IMR-90 (cell line): ENCODE results near the gene PKP3. TPM values are rescaled to one million over a fixed set of nuclear protein-coding genes. Genes with fewer than 3 reads are reported as not detected.
A peak's percentile ranks its signal among the peaks of the same experiment; 100 is the strongest.

ENCODE experiments used
- ATAC-seq: fragments of 200-7000 bp; cut with Tn5 transposase; 2 replicates; pipeline ENCODE4 v1.9.1; 2020; ENCODE audit warnings: low read depth, mild to moderate bottlenecking, moderate library complexity
- BruUV-seq: library from RNA; stranded (reverse); fragments of 400-500 nt; replicated peaks from 2 replicates; lab custom pipeline; 2021; lab: Mats Ljungman, UMichigan
- CTCF ChIA-PET: fragments of 300-600 bp; formaldehyde crosslinking; extraction: SDS; loops from one replicate; lab custom pipeline; 2021; ENCODE audit warnings: antibody characterized with exemption; lab: Yijun Ruan, JAX
- POLR2A ChIA-PET: fragments of 300-600 bp; sonication (Branson Sonifier 250); formaldehyde crosslinking; loops from one replicate; lab custom pipeline; 2022; ENCODE audit warnings: antibody characterized with exemption; ENCODE audit not compliant: unreplicated experiment; lab: Charles Lee
- DNase-seq: peaks from one replicate; pipeline ENCODE4 v3.0.0; 2013
- H2AFZ ChIP-seq: replicated peaks from 2 replicates; pipeline ENCODE3; 2013; ENCODE audit warnings: low read length, mild to moderate bottlenecking; ENCODE audit not compliant: poor library complexity
- H2AK5ac ChIP-seq: 2 replicates; pipeline ENCODE4 v1.6.1; 2013; ENCODE audit warnings: low read depth, low read length, inconsistent platforms
- H2AK9ac ChIP-seq: replicated peaks from 2 replicates; pipeline ENCODE3; 2013; ENCODE audit warnings: mild to moderate bottlenecking, low read depth, low read length, moderate library complexity; ENCODE audit not compliant: poor library complexity
- H2BK120ac ChIP-seq: 2 replicates; pipeline ENCODE4 v1.6.1; 2013; ENCODE audit warnings: low read depth, low read length, inconsistent platforms
- H2BK15ac ChIP-seq: 3 replicates; pipeline ENCODE4 v1.6.1; 2013; ENCODE audit warnings: low read depth, low read length, inconsistent platforms
- H2BK20ac ChIP-seq: 2 replicates; pipeline ENCODE4 v1.6.1; 2013; ENCODE audit warnings: low read depth, mild to moderate bottlenecking, inconsistent platforms, low read length, moderate library complexity
- H2BK5ac ChIP-seq: 2 replicates; pipeline ENCODE4 v1.6.1; 2013; ENCODE audit warnings: mild to moderate bottlenecking, low read depth, low read length, inconsistent platforms; ENCODE audit not compliant: poor library complexity, severe bottlenecking
- H3K14ac ChIP-seq: replicated peaks from 2 replicates; pipeline ENCODE4 v1.6.1; 2013; ENCODE audit warnings: low read depth, low read length, inconsistent platforms
- H3K18ac ChIP-seq: 2 replicates; pipeline ENCODE4 v1.6.1; 2013; ENCODE audit warnings: low read depth, low read length, control low read depth
- H3K23ac ChIP-seq: 2 replicates; pipeline ENCODE4 v1.6.1; 2013; ENCODE audit warnings: low read depth, low read length, inconsistent platforms
- H3K27ac ChIP-seq: 2 replicates; pipeline ENCODE4 v1.5.1; 2013; ENCODE audit warnings: mild to moderate bottlenecking, control low read depth, low read length; ENCODE audit not compliant: insufficient read depth
- H3K27me3 ChIP-seq: 2 replicates; pipeline ENCODE4 v1.6.1; 2013; ENCODE audit warnings: low read length; ENCODE audit not compliant: control insufficient read depth, insufficient read depth
- H3K36me3 ChIP-seq: 2 replicates; pipeline ENCODE4 v1.6.1; 2013; ENCODE audit warnings: low read length, mixed read lengths; ENCODE audit not compliant: control insufficient read depth, insufficient read depth
- H3K4ac ChIP-seq: 2 replicates; pipeline ENCODE4 v1.6.1; 2013; ENCODE audit warnings: low read depth, low read length, inconsistent platforms
- H3K4me1 ChIP-seq: 2 replicates; pipeline ENCODE4 v1.6.1; 2013; ENCODE audit warnings: low read length, mixed read lengths; ENCODE audit not compliant: control insufficient read depth, insufficient read depth
- H3K4me2 ChIP-seq: 2 replicates; pipeline ENCODE4 v1.6.1; 2013; ENCODE audit warnings: low read depth, mild to moderate bottlenecking, control low read depth, low read length, moderate library complexity
- H3K4me3 ChIP-seq: 2 replicates; pipeline ENCODE4 v1.5.1; 2013; ENCODE audit warnings: low read depth, mild to moderate bottlenecking, control low read depth, low read length, moderate library complexity; ENCODE audit not compliant: insufficient read depth
- H3K56ac ChIP-seq: 2 replicates; pipeline ENCODE4 v1.6.1; 2013; ENCODE audit warnings: low read length, inconsistent platforms; ENCODE audit not compliant: insufficient read depth; ENCODE audit errors: extremely low read depth
- H3K79me1 ChIP-seq, 2 experiments: 2 replicates each; pipeline ENCODE4 v1.6.1; 2013; ENCODE audit warnings: low read length in 2 of 2, inconsistent platforms in 1 of 2, low read depth in 1 of 2
- H3K9ac ChIP-seq: 2 replicates; pipeline ENCODE4 v1.6.1; 2013; ENCODE audit warnings: low read depth, low read length, control low read depth
- H3K9me1 ChIP-seq: 2 replicates; pipeline ENCODE4 v1.6.1; 2013; ENCODE audit warnings: low read length, inconsistent platforms; ENCODE audit not compliant: insufficient read depth
- H3K9me3 ChIP-seq: 2 replicates; pipeline ENCODE4 v1.6.1; 2013; ENCODE audit warnings: low read length; ENCODE audit not compliant: control insufficient read depth, insufficient read depth
- H4K20me1 ChIP-seq: 2 replicates; pipeline ENCODE4 v1.6.1; 2013; ENCODE audit warnings: low read length, inconsistent platforms; ENCODE audit not compliant: insufficient read depth
- H4K5ac ChIP-seq: 2 replicates; pipeline ENCODE4 v1.6.1; 2013; ENCODE audit warnings: mild to moderate bottlenecking, low read depth, low read length, control low read depth
- H4K8ac ChIP-seq, 2 experiments: 2 replicates each; pipeline ENCODE4 v1.6.1; 2013; ENCODE audit warnings: low read depth in 2 of 2, low read length in 2 of 2, control low read depth in 1 of 2, inconsistent platforms in 1 of 2
- H4K91ac ChIP-seq: 2 replicates; pipeline ENCODE4 v1.6.1; 2013; ENCODE audit warnings: low read depth, low read length, inconsistent platforms; ENCODE audit not compliant: insufficient read depth
- CEBPB ChIP-seq: IDR thresholded peaks from 2 replicates; pipeline ENCODE4 v1.6.1; 2012; ENCODE audit warnings: low read depth, low read length, improper control_type of control experiment
- NFE2L2 ChIP-seq: fragments of 150-350 bp; IDR thresholded peaks from 2 replicates; pipeline ENCODE4 v1.6.1; 2016; ENCODE audit warnings: low read depth, mild to moderate bottlenecking, low read length
- POLR2A ChIP-seq: IDR thresholded peaks from 2 replicates; pipeline ENCODE4 v1.6.1; 2012; ENCODE audit warnings: mild to moderate bottlenecking, low read depth, low read length
- WGBS, 2 experiments: methylation state at CpG; one replicate each; pipeline versions ENCODE4 v1.1.5 to v1.1.7; 2013; ENCODE audit warnings: missing lambda C conversion rate in 2 of 2; ENCODE audit not compliant: insufficient read length in 1 of 2; ENCODE audit errors: extremely low coverage in 2 of 2; 5-methylcytosine and 5-hydroxymethylcytosine counted together
- dilution Hi-C: fragments of 300-500 bp; cut with HindIII; formaldehyde crosslinking; loops from one replicate; pipeline ENCODE4 v1.14.3; 2018; ENCODE audit warnings: low sequenced_read_pairs; ENCODE audit not compliant: unreplicated experiment
- in situ Hi-C: fragments of 300-500 bp; cut with MboI; formaldehyde crosslinking; loops from 3 replicates; pipeline ENCODE4 v1.14.3; 2019; ENCODE audit warnings: low sequenced_read_pairs, inconsistent platforms, mixed read lengths
- intact Hi-C: fragments of 100-400 bp; cut with micrococcal nuclease; formaldehyde crosslinking; loops from 2 replicates; pipeline ENCODE4 v1.10.0; 2022
- polyA plus RNA-seq, 3 experiments: library from polyadenylated mRNA; depleted of rRNA; stranded (reverse); fragments of >200 nt; gene quantifications; 2 replicates each; pipeline ENCODE4 v1.2.3, GENCODE V29; 2012; ENCODE audit warnings: low replicate concordance in 1 of 3
- total RNA-seq: library from RNA; depleted of rRNA; stranded (reverse); fragments of >200 nt; gene quantifications from 2 replicates; pipeline ENCODE4 v1.2.3, GENCODE V29; 2012
- TF ChIP-seq, protein P1 (sequence below): fragments of 150-350 bp; IDR thresholded peaks from 2 replicates; pipeline ENCODE4 v1.6.1; 2017; ENCODE audit warnings: mild to moderate bottlenecking, antibody characterized with exemption, low read length, low read depth
- TF ChIP-seq, protein P2 (sequence below): conservative IDR thresholded peaks from 2 replicates; pipeline ENCODE4 v1.5.1; 2012; ENCODE audit warnings: mild to moderate bottlenecking, low read depth, low read length, improper control_type of control experiment
- TF ChIP-seq, protein P3 (sequence below): fragments of 150-350 bp; IDR thresholded peaks from 2 replicates; pipeline ENCODE4 v1.6.1; 2016; ENCODE audit warnings: low read depth, mild to moderate bottlenecking, low read length, moderate library complexity, borderline replicate concordance

The PKP3 gene
- total and polyA plus RNA-seq, 2 of the 4 experiments (the other 2 are of a cell fraction): 1.5 to 2.2 TPM

DNA sequence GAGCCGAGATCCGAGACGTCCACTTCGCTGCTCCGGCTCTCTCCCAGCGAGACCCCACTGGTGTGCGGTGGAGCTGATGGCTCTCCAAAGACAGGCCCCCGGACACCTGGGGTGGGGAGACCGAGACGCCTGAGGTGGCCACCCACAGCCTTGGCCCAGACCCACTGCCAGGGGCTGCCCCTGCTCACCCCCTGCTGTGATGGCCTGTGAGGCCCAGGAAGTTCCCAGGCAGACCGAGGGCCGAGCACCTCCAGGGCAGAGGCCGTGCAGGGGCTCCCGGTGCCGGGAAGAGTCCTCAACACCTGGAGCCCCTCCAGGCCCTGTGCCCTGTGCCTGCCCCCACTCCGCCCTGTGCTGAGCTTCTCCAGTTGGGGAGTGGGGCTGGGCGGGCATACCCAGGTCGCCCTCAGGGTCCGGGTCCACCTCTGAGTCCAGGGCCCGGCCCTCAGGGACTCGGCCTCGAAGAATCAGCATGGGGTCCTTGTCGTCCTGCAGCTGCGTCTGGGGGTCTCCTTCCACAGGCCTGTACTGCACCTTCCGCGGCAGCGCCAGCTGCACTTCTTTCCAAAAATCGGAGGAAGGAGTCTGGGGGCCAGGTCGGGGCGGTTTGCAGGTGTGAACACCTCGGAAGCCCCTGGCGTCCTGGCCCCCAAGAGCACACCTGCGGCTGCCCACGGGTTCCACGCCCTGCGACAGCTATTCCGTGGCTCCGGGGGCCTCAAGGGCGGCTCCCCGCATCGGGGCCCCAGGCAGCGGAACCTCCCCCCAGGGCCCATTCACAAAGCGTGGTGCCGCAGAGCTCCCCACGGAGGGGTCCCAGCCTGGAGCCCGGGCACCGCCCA is 12.2 kb downstream of the PKP3 start:
- dilution Hi-C loops (no loop called here), intact Hi-C loops (no loop called here), in situ Hi-C loops (no loop called here)
- H3K9me1 ChIP-seq: no peaks in the 10 kb centered on the region
- no peak overlapping the region for H2BK20ac ChIP-seq
- no TSS peak for BruUV-seq
- peak overlapping the region; percentile 96 for H2AFZ ChIP-seq
- no peak overlapping the region for H3K18ac ChIP-seq
- no peaks in the 10 kb centered on the region for H3K36me3 ChIP-seq
- H2AK5ac ChIP-seq: no peak overlapping the region
- WGBS, 2 experiments: 64% methylated on average over 17 of the region's 47 CpGs; no CpG with 5 or more reads in 1 of the 2 experiments
- H3K79me1 ChIP-seq: no peaks in the 10 kb centered on the region
- no peak overlapping the region for H3K14ac ChIP-seq
- ATAC-seq (no peak), DNase-seq (no peak)
- POLR2A ChIA-PET: interaction anchor here (1.2 kb wide), 1 partner anchor 14 kb away, joined by 4 read pairs; no protein-coding TSS in a partner anchor
- H2BK120ac ChIP-seq: no peak overlapping the region
- no peaks in the 10 kb centered on the region for H4K20me1 ChIP-seq
- H4K91ac ChIP-seq: no peak overlapping the region
- H3K4me3 ChIP-seq: peak overlapping the region; percentile 54
- H3K56ac ChIP-seq: no peak overlapping the region
- CTCF ChIA-PET: interaction anchor here (1.8 kb wide), 1 partner anchor 43 kb away, joined by 12 read pairs; the partner anchor contains the start of gene PTDSS2
- no peak overlapping the region for H3K4ac ChIP-seq
- H3K4me2 ChIP-seq: peak overlapping the region; percentile 37
- H3K27me3 ChIP-seq: peaks cover 3% of the 10 kb centered on the region; the same call in 1 of the 2 replicates
- H3K27ac ChIP-seq: no peak overlapping the region; the same call in 1 of the 2 replicates
- no peak overlapping the region for H3K23ac ChIP-seq
- H3K4me1 ChIP-seq: peaks cover 3% of the 10 kb centered on the region; the same call in 1 of the 2 replicates
- H3K9me3 ChIP-seq: no peaks in the 10 kb centered on the region
- H2BK5ac ChIP-seq: no peak overlapping the region
- no peak overlapping the region for H2BK15ac ChIP-seq
- peak overlapping the region; percentile 37; the same call in 1 of the 2 replicates for H3K9ac ChIP-seq
- peak overlapping the region; percentile 76 for H2AK9ac ChIP-seq
- TF ChIP-seq NFE2L2: no peak
- TF ChIP-seq CEBPB: no peak
- TF ChIP-seq, protein P1, sequence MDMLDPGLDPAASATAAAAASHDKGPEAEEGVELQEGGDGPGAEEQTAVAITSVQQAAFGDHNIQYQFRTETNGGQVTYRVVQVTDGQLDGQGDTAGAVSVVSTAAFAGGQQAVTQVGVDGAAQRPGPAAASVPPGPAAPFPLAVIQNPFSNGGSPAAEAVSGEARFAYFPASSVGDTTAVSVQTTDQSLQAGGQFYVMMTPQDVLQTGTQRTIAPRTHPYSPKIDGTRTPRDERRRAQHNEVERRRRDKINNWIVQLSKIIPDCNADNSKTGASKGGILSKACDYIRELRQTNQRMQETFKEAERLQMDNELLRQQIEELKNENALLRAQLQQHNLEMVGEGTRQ: no peak
- no peak for TF ChIP-seq POLR2A
- TF ChIP-seq, protein P2, sequence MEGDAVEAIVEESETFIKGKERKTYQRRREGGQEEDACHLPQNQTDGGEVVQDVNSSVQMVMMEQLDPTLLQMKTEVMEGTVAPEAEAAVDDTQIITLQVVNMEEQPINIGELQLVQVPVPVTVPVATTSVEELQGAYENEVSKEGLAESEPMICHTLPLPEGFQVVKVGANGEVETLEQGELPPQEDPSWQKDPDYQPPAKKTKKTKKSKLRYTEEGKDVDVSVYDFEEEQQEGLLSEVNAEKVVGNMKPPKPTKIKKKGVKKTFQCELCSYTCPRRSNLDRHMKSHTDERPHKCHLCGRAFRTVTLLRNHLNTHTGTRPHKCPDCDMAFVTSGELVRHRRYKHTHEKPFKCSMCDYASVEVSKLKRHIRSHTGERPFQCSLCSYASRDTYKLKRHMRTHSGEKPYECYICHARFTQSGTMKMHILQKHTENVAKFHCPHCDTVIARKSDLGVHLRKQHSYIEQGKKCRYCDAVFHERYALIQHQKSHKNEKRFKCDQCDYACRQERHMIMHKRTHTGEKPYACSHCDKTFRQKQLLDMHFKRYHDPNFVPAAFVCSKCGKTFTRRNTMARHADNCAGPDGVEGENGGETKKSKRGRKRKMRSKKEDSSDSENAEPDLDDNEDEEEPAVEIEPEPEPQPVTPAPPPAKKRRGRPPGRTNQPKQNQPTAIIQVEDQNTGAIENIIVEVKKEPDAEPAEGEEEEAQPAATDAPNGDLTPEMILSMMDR: no peak
- TF ChIP-seq, protein P3, sequence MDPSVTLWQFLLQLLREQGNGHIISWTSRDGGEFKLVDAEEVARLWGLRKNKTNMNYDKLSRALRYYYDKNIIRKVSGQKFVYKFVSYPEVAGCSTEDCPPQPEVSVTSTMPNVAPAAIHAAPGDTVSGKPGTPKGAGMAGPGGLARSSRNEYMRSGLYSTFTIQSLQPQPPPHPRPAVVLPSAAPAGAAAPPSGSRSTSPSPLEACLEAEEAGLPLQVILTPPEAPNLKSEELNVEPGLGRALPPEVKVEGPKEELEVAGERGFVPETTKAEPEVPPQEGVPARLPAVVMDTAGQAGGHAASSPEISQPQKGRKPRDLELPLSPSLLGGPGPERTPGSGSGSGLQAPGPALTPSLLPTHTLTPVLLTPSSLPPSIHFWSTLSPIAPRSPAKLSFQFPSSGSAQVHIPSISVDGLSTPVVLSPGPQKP: no peak
- H4K8ac ChIP-seq: peak overlapping the region in 1 of 2 experiments; percentile 55; a peak in 1 of 4 replicates
- peak overlapping the region; percentile 60; the same call in 1 of the 2 replicates for H4K5ac ChIP-seq
